Activated naive CD4-positive, alpha-beta T cell treated with Interleukin-2 at 50 U/mL for 16 hours (primary cell): ENCODE data around the gene VSTM4.

Experiments
- DNase-seq: peaks from one replicate; pipeline ENCODE4 v3.0.0-alpha.2; 2020

Gene VSTM4

GRCh38 chr10:49090189-49090575, 25.1 kb downstream of the VSTM4 start:
- no peak for DNase-seq

DNA sequence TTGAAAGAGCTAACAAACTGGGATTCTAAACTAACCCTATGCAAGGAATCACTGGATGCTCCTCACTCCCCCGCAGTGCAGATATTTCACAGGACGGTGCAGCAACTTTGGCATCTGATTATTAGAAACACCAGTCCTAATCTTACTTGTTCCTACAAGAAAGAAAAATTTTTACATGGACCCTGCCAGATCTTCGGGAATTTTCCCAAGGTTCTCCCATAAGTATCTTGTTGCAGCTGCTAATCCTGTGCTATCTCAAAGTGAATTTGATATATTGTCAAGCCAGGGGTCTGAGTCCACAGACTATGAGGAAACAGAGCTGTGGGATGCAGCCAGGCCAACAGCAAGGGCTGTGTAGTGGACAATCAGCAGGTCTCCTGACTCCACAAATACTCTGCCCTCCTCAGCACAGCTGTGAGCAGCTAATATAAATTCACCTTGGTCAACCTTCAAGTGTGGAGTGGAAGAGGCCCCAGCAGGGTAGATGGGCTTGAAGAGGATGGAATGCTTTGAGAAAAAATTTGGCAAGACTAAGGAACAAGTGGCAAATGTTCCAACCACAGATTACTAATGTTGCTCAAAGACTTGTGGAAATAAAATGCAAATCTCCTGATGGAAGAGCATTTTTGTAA, 25.6 kb downstream of the VSTM4 start:
- no peak for DNase-seq

DNA sequence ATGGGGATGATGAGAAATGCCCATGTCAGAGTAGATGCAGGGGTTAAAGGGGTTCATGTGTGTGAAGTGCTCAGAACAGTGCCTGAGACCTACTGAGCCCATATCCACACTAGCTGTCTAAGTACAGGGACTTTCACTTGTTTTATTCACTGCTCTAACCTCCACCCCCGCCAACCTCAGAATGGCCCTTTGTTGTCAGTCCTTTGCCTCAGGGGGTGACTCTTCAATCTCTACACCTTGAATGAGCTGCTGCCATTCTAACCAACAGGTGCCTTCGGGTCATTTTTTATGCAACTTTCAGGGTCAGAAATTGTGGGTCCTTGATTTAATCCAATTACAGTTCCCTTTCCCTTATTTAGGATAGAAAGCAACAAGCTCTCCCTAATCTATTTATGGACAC, 26.2 kb downstream of the VSTM4 start:
- DNase-seq: no peak

DNA sequence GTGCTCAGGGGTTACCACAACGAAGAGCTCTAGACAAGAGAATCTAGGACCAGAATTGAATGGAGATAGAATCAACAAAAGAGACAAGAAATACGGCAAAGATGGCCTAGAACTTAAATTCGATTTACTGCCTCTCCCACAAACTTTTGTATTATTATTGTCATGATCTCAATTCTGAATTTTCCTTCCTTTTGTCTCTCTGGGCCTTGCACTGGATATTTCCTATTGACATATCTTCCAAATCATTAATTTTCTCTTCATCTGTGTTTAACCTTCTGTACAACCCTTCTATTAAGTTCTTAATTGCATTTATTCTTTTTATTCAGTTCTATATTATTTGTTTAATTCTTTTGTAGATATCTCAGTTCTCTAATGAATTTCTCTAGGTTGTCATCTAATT, 28.4 kb downstream of the VSTM4 start:
- no peak for DNase-seq

DNA sequence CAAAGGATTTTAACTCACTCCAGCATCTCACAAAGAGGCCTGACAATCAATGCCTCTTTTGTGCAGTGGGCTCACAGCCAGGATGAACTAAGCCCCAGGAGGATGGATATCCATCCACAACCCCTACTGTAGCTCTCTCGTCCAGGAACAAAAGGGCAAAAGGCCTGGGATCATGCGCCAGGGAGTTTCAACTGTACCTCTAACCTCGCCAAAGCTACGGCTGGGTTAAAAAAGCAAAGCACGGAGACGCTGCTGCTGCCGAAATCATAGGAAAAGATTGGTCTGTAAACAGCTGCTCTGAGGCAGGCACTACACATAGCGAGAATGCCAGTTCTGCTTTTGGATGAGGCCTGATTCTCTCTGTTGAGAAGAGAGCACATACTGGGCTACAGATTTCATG, 32.1 kb downstream of the VSTM4 start:
- DNase-seq: no peak

- DNase-seq: no peak
Measured at GRCh38 chr10:49082766-49083165, 32.6 kb downstream of the VSTM4 start.

DNA sequence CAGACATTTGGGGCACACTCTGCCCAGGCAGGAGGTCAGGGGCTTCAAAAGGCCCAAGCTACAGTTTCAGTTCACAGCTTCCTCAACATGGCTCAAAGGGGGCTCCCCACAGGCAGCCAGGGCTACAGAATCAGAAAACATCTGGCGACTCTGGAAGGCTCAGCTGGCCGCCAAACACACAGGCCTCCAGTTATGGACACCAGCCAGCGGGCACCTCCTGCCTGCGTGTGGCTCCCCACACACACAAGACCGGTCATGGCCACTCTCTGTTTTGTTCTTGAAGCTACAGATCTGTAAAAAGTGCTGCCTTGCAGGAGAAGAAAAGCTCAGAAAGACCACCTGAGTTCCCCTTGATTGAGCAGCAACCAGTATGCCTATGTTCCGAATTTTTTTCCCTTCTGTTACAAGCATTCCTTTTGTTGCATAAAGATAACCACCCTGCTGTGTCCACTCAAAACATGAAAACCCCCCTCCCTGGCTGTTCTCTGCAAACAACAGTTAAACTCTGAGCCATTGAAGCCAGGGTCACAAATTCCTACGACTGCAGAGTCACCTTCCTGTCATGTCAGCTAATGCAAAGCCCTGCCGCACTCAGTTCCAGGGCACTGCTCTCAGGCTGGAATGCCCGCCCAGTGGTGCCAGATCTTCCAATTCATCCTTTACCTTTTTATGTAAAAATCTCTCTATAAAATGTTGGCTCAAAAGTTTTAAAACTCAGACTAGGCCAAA, 33.6 kb downstream of the VSTM4 start:
- DNase-seq: no peak

DNA sequence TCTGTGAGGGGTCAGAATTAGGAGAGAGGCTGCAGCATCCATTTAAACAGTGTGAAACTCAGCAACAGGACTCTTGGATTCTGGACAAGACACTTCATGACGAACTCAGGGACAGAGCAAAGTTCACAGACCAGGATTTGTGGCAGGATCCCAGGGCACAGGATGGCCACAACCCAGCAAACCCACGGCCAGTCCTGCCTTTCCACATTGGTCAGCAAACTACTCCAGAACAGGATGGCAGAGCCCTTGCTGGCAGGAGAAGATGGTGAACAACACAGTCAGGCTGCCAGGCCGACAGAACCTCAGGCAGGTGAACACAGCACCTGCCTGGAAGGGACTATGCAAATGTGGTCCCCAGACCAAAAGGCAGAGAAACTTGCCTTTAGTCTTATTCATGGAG, 34.4 kb downstream of the VSTM4 start:
- no peak for DNase-seq

GRCh38 chr10:49080071-49080470, 35.3 kb downstream of the VSTM4 start:
- DNase-seq: no peak

- no peak for DNase-seq
Measured at GRCh38 chr10:49079499-49079898, 35.8 kb downstream of the VSTM4 start.

DNA sequence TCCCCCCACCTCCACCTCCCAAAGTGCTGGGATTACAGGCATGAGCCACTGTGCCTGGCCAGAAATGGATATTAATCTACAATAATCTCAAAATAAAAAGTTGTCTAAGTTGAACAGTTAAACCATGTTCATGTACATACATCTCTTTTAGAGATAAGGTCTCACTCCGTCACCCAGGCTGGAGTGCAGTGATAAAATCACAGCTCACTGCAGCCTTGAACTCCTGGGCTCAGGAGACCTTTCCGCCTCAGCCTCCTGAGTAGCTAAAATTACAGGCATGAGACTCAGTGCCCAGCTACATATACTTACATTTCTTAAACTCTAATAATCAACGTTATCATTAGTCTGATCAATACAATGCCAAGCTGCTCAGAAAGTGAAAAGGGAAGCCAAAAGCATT, 36.2 kb downstream of the VSTM4 start:
- no peak for DNase-seq

DNA sequence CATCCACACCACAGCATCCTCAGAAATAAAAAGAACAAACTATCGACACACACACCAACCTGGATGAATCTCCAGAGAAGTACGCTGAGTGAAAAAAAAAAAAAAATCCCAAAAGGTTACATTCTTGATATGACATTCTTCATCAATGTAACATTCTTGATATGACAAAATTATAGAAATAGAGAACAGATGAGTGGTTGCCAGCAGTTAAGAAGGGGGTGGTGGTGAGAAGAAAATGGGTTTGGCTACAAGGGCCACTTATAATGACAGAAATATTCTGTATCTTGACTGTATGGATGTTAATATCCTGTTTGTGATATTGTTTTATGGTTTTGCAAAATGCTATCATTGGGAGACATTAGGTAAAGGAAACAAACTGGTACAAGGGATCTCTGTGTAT, 36.9 kb downstream of the VSTM4 start:
- no peak for DNase-seq

- no peak for DNase-seq
Measured at GRCh38 chr10:49076741-49077521, 38.4 kb downstream of the VSTM4 start.

DNA sequence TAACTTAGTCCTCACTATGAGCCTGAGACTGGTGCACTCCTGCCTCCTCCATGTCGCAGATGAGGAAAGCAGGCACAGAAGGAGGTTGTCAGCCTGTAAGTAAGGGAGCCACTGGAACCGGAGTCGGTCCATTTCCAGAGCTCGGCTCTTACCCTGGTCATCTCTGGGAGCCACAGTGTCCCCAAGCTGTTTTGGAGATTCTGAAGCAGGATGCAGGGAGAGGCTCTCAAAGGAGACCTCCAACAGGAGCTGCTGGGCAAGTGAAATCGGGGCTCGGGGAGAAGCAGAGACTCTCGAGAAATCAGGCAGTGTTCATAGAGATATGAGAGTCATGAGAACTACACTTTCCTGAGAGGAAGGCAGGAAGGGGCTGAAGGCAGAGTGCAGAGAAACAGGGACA, 39.0 kb downstream of the VSTM4 start:
- no peak for DNase-seq

DNA sequence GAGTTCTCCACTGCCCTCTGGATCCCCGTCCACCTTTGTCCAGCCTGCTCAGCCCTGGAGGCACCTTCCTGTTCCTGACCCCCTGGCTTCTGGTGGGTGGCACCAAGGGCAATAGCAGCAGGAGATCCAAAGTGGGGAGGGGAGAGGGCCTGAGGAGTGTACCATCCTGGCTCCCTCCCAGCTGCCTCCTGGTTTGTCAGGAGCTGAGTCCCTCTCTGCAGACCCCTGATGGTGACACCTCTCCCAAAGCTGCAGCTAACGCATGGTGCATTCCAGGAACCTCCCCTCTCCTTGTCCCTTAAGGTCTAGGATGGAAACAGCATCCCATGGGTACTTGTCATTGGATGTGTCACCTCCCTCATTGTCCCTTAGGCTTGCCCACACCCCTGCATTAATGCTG, 39.6 kb downstream of the VSTM4 start:
- no peak for DNase-seq

- DNase-seq: no peak
Measured at GRCh38 chr10:49074836-49075682, 40.3 kb downstream of the VSTM4 start.

DNA sequence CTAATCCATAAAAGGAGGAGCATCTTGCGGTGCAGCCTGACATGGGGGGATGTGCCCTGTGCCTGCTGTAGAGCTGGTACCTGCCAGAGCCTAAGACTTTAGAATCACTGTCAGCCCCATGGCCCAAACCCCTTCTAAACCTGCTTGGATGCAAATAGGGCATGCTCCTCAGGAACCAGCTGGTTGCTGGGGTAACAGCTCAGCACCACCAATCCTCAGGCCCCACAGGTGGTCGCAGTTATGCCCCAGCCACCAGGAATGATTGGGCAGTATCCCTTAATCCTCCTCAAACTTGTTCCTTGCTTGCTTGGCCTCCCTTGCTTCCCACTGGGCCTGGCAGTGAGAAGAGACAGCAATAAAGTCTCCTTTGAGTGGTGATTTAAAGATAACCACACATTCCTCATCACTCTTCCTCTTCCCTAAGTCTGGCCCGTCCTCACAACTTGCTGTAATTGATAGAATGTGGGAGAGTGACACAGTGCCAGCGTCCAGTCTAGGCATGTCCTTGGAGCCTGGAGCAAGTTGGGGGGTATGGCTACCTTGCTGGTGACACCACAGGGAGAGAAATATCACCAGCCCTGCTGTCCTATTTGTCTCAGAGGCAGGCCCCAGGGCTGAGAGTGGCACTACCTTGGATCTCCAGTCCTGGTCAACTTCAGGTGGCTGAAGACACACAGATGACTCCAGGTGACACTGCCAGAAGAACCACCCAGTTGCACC, 43.0 kb downstream of the VSTM4 start:
- no peak for DNase-seq

DNA sequence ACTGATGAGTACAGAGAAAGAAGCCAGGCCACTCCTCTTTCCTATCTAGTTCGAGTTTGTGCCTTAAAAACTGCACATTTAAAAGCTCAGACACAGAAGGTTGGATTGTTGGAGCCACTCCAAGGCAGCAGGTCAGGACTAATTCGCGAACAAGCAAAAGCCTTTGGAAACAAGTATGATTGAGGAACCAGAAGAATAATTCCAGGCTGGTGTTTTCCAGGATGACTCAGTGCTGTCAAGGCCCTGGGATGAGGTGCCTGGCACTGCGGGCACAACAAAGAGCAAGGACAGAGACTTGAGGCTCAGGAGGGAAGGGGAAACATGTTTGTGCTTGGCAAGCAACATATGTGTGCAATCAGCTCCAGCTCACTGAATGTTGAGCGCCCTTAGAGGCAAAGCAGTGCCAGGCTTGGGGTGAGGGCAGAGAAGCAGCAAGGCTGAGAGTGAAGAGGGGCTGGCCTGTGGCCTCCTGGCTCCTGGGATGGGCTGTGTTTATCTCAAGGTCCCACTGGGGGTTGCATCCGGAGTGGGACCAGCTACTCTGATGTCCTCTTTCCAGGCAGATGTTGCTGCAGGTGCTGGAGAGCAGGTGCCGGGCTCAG, 44.1 kb downstream of the VSTM4 start:
- DNase-seq: no peak

DNA sequence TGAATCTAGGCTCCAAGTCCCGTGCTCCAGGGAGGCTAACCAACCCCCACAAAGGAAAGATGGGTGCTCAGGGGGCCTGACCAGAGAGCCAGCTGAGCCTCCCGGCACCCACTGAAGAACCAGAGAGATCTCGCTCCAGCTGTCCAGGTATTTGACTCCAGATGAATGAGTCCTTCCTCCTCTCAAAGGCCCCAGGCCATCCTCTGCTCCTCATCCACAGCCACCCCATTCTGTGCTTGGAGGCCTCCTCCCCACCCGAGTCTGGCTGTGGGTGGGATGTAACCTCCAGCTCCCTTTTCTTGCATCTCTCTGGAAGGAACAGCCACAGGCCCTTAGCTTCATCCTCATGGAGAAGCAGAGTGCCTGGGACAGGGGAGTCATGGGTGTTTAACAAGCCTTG, 44.6 kb downstream of the VSTM4 start:
- no peak for DNase-seq

- no peak for DNase-seq
Measured at GRCh38 chr10:49068672-49069217, 46.6 kb downstream of the VSTM4 start.

GRCh38 chr10:49068209-49068608, 47.1 kb downstream of the VSTM4 start:
- no peak for DNase-seq
